ENCODE measurements around the gene HNRNPF.
A peak's percentile ranks its signal among the peaks of the same experiment; 100 is the strongest.
"Not testable (repeated sequence)": the region's sequence is repeated elsewhere in the genome, so short reads cannot be mapped to it uniquely, and the experiment has no call there.

Gene HNRNPF

DNA sequence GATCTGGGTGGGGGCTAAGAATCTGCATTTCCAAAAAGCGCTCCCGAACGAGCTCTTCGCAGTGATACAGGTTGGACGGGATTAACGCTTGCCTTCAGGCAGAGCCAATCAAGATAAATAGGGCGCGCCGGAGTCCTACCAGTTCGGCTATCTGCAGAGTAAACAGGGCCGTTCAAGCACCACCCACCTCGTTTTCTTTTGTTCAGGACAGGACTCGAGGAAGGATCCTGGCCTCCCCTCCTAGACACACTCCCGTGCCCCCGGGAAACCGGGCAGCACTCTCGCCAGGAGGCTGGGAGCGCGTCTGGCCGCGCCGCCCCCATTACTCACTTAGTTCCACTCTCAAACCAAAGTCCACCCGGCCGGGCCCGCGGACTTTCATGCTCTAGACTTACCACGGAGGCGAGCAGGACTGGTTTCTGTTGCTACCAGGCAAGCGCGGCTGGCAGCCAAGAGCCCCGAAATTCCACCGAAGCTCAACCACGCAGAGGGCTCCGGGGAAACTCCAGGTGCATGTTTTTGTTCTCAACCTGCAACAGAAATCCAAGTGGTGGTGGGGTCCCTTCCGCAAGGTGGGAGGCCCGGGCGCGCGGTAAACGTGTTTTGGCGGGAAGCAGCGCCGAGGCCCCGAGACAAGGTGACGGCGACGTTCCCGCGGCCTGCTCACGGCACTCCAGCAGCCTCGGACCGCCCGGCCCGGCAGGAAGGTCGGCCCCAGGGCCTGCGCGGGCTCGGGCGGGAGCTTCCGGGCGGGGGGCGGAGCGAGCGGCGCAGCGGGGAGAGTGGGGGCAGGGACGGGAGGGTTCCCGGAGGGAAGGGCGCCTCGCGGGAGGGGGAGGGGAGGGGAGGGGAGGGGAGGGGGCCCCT is 12.7 kb downstream of the HNRNPF start:
- Mint-ChIP-seq H3K4me1 (peaks cover 86% of the 10 kb centered on the region), H3K27ac (peak overlapping the region; percentile 93), H3K36me3 (ENCODE audit: low read depth) (peaks cover 85% of the 10 kb centered on the region), H3K4me3 (peak overlapping the region; percentile 96), H3K9me3 (no peaks in the 10 kb centered on the region), H3K27me3 (no peaks in the 10 kb centered on the region)
- ATAC-seq: peak; percentile 59
- peak; percentile 84 for DNase-seq

DNA sequence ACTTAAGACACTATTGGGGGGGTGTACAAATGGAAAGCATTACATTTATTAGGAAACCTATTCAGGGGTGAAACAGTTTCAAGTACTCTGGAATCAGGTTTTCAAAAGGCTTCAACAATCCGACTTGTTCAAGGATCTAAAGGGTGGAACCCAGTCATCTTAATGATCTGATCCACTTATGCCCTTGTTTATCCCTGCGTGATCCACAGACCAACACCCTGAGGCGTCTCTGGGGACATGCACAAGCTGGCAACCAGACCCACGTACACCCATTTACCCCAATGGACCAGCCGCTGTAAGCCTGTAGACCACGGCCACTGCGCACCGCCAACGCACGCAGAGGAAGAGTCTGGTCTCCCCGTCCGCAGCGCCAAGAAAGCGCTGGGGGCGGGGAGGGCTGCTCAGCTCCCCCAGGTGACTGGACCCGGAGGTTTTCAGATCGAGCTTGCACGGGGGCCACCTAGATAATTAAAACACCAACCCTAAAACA is 13.4 kb downstream of the HNRNPF start:
- H3K36me3 Mint-ChIP-seq (ENCODE audit: low read depth): peaks cover 86% of the 10 kb centered on the region
- H3K4me1 Mint-ChIP-seq: peaks cover 82% of the 10 kb centered on the region
- DNase-seq (peak; percentile 52), ATAC-seq (no peak)
- H3K27me3 Mint-ChIP-seq: no peaks in the 10 kb centered on the region
- peak overlapping the region; percentile 93 for H3K27ac Mint-ChIP-seq
- H3K9me3 Mint-ChIP-seq: no peaks in the 10 kb centered on the region
- H3K4me3 Mint-ChIP-seq: peak overlapping the region; percentile 96

DNA sequence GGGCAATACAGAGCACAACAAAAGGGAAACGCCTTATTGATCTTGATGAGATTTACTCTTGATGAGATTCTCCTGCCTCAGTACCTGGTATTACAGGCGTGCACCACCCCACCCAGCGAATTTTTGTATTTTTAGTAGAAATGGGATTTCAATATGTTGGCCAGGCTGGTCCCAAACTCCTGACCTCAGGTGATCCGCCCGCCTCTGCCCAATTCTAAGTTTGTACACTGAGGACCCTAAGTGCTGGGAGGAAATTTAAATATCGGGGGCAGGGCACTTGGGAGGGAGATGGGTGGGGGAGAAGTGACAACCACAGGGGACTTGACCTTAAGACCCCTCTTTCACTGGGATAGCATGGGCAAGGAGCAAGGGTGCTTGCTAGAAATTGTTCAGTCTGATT is 14.1 kb downstream of the HNRNPF start:
- H3K4me1 Mint-ChIP-seq: peaks cover 80% of the 10 kb centered on the region
- H3K36me3 Mint-ChIP-seq (ENCODE audit: low read depth): peaks cover 88% of the 10 kb centered on the region
- H3K27ac Mint-ChIP-seq: peak overlapping the region; percentile 93
- peak overlapping the region; percentile 96 for H3K4me3 Mint-ChIP-seq
- no peaks in the 10 kb centered on the region for H3K9me3 Mint-ChIP-seq
- no peaks in the 10 kb centered on the region for H3K27me3 Mint-ChIP-seq
- no peak for DNase-seq
- ATAC-seq: no peak

DNA sequence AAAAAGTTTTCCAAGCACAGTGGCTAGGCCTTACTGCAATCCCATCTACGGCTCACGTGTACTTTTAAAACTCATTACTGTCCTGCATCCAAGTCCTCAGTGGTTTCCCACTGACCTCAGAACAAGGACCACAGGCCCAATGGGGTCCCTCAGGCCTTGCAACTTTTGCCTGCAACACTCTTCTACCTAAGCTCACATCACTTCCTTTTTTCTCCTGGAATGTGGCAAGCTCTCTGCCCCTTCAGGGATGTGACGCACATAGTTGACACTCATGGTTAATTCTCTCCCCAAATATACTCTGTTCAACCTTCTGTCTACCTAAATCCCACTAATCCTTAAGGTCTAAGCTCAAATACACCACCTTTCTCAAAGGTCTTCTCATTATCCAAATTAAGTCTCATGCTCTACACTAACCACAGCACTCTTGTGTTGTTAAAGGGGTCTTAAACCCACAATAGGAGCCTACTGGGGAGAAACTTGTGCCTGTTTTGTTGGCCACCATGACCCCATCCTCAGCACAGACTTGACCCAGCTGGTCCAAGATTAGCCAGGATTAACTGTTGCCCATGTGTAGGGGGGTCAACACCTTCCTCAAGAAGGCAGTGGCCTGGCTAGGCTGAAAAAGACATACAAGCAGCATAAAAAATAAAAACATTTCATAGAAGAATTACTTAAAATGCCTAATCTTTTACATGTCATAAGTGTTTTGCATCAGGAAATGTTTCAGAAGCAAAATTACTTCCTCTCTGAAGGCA is 15.2 kb downstream of the HNRNPF start:
- peaks cover 90% of the 10 kb centered on the region for H3K36me3 Mint-ChIP-seq (ENCODE audit: low read depth)
- ATAC-seq: no peak

DNA sequence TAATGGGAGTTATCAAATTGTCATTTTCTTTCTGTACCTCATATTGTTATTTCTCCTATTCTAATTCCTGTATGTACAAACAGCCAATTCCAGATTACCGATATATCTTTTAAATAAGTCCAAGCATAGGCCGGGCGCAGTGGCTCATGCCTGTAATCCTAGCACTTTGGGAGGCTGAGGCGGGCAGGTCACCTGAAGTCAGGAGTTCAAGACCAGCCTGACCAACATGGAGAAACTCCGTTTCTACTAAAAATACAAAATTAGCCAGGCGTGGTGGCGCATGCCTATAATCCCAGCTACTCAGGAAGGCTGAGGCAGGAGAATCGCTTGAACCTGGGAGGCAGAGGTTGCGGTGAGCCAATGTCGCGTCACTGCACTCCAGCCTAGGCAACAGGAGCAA is 15.8 kb downstream of the HNRNPF start:
- Mint-ChIP-seq H3K36me3 (ENCODE audit: low read depth) (peaks cover 91% of the 10 kb centered on the region), H3K27ac (peak overlapping the region; percentile 93), H3K4me3 (peak overlapping the region; percentile 39), H3K4me1 (peaks cover 75% of the 10 kb centered on the region)
- not testable (repeated sequence) for H3K9me3 Mint-ChIP-seq, DNase-seq, ATAC-seq, H3K27me3 Mint-ChIP-seq

More for the DNA sequence above, 15.2 kb downstream of the HNRNPF start:
- peak overlapping the region; percentile 93 for H3K27ac Mint-ChIP-seq
- H3K4me1 Mint-ChIP-seq: peaks cover 75% of the 10 kb centered on the region
- H3K27me3 Mint-ChIP-seq: no peaks in the 10 kb centered on the region
- H3K9me3 Mint-ChIP-seq: no peaks in the 10 kb centered on the region
- H3K4me3 Mint-ChIP-seq: peak overlapping the region; percentile 12
- no peak for DNase-seq

DNA sequence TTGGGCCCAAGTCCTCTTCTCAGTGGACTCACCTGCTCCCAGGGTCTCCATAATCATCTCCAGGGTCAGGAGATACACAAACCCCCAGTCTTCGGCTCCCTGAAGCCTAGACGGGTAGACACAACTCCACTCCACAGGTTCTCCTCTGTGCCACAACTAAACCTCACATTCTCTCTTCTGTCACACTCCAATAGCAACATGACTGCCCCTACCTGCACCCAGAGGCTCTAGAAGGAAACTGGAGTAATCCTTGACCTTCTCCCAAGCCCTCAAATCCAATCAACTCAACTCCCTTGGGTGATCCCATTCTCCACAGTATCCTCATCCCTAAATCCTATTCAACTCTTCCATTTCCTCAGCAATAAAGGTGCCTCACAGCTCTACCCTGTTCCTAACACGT is 16.2 kb downstream of the HNRNPF start:
- Mint-ChIP-seq H3K4me3 (peak overlapping the region; percentile 39), H3K4me1 (peaks cover 74% of the 10 kb centered on the region), H3K27me3 (no peaks in the 10 kb centered on the region), H3K36me3 (ENCODE audit: low read depth) (peaks cover 92% of the 10 kb centered on the region), H3K27ac (peak overlapping the region; percentile 93), H3K9me3 (no peaks in the 10 kb centered on the region)
- no peak for ATAC-seq
- DNase-seq: no peak

DNA sequence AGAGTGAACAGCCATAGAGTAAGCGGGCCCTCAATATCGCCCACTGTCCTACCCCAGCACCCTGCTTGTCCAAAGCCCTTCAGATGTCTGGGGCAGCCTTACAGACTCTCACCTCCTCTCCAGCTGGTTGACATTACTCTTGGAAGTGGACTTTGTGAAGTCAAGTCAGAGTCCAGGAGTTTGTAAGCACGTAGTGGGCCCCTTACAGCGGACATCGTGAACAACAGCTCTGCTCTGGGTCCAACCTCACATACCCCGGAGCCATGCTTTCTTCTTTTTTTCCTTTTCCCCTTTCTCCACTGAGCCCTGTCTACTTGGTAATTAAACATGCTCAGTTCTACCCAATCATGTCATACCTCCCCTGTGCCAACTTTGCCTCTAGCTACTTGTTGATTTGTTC is 17.5 kb downstream of the HNRNPF start:
- DNase-seq (no peak), ATAC-seq (no peak)
- Mint-ChIP-seq H3K27ac (peak overlapping the region; percentile 84), H3K9me3 (no peaks in the 10 kb centered on the region), H3K4me3 (no peak overlapping the region), H3K36me3 (ENCODE audit: low read depth) (peaks cover 98% of the 10 kb centered on the region), H3K27me3 (no peaks in the 10 kb centered on the region), H3K4me1 (peaks cover 78% of the 10 kb centered on the region)

DNA sequence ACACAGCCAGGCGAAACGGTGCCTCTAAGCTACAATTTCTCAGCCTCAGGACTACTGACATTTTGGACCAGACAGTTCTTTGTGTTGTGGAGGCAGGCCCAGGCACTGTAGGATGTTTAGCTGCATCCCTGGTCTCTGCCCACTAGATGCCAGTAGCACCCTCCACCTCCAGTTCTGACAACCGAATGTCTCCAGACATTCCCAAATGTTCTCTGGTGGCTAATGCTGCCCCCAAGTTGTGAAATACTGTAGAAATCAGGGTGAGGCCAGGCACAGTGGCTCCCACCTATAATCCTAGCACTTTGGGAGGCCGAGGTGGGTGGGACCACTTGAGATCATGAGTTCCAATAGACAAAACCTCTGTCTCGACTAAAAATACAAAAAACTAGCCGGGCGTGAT is 18.2 kb downstream of the HNRNPF start:
- Mint-ChIP-seq H3K27ac (peak overlapping the region; percentile 84), H3K4me3 (peak overlapping the region; percentile 30), H3K27me3 (no peaks in the 10 kb centered on the region)

DNA sequence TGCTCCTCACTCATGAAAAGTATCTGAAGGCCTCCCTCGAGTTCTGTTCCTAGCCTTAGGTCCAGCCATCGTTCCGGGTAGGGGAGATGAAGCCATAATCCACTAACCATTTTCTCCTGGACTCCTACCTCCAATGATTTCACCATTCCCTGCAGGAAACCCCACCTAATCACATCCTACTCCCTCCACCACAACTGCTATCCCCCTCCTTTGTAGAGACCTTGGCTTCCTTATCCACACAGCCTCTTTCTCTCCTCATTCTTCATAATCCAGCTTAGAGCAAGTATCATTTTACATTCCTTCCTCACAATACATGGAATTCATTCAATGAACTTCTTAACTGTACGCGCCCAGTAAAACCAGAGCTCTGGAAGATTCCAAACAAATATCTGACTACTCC is 18.7 kb downstream of the HNRNPF start:
- H3K9me3 Mint-ChIP-seq: no peaks in the 10 kb centered on the region
- H3K4me3 Mint-ChIP-seq: peak overlapping the region; percentile 30
- no peaks in the 10 kb centered on the region for H3K27me3 Mint-ChIP-seq
- no peak for ATAC-seq
- peak overlapping the region; percentile 84 for H3K27ac Mint-ChIP-seq
- peaks cover 68% of the 10 kb centered on the region for H3K4me1 Mint-ChIP-seq
- no peak for DNase-seq
- peaks cover 98% of the 10 kb centered on the region for H3K36me3 Mint-ChIP-seq (ENCODE audit: low read depth)

More for the DNA sequence above, 18.2 kb downstream of the HNRNPF start:
- ATAC-seq: no peak
- H3K36me3 Mint-ChIP-seq (ENCODE audit: low read depth): peaks cover 98% of the 10 kb centered on the region
- DNase-seq: no peak
- H3K9me3 Mint-ChIP-seq: no peaks in the 10 kb centered on the region
- H3K4me1 Mint-ChIP-seq: peaks cover 72% of the 10 kb centered on the region

DNA sequence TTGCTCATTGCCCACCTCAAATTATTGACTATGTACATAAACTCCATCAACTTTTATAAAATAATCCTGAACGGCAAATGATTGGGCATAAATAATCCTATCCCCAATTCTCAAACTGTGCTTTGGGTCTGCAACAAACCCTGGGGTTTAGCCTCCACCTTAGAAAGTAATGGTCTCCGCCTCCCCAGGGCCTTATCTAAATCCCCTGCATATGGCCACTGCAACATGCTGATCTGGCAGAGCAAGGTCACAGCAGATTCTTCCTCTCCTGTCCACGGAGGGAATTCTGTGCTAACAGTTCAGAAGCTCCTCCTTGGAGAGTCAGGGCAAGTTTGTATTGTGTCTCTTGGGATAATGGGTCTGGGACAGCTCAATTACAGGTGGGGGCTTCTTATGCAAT is 19.1 kb downstream of the HNRNPF start:
- ATAC-seq (no peak), DNase-seq (no peak)
- Mint-ChIP-seq H3K4me3 (no peak overlapping the region), H3K36me3 (ENCODE audit: low read depth) (peaks cover 94% of the 10 kb centered on the region), H3K27me3 (no peaks in the 10 kb centered on the region), H3K9me3 (no peaks in the 10 kb centered on the region), H3K27ac (peak overlapping the region; percentile 84), H3K4me1 (peaks cover 63% of the 10 kb centered on the region)

DNA sequence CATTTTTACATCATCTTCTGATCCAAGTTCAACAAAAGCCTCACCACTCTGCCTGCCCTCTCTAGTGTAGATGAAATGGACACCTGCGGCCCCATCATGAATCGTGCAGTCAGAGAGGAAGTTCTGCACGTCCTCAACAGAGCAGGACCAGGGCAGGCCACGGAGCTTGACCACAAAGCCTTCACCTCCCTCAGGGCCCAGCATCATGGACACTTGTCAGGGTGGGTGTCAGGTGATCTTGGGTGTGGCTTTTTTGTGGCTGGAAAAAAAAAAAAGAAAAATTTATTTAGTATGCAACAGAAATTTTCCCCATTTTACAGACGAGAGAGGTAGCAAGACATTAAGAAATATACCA is 21.3 kb downstream of the HNRNPF start:
- peaks cover 44% of the 10 kb centered on the region for H3K4me1 Mint-ChIP-seq
- H3K9me3 Mint-ChIP-seq: no peaks in the 10 kb centered on the region
- H3K36me3 Mint-ChIP-seq (ENCODE audit: low read depth): peaks cover 73% of the 10 kb centered on the region
- no peak for DNase-seq
- no peak overlapping the region for H3K4me3 Mint-ChIP-seq
- no peaks in the 10 kb centered on the region for H3K27me3 Mint-ChIP-seq
- peak overlapping the region; percentile 68 for H3K27ac Mint-ChIP-seq
- no peak for ATAC-seq

DNA sequence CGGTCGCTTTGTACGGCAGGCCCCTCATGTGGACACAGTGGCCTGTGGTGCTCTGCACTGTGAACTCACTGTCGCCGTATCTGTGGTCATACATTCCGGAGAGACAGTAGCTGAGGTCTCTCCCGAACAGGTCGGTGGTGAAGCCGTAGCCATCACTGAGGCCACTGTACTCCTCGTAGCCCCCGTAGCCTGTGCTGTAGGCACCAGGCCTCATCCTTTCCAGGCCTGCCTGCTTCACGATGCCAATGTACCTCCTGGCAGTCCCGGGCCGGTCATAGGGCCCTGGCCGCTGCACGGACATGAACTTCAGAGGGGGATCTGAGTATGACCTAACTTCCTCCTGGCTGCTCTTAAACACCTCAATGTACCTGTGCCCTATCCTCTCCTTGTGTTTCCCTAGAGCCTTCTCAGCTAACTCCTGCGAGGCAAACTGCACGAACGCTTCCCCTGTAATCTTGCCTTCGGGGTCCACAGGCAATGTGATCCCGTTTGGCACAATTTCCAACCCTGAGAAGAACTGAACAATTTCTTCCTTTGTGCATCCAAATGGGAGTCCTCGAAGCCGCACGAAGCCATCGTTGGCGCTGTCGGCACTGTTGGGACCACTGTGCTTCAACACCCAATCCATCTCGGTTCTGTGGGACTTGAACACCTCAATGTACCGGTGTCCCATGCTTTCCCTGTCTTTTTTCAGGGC is 21.9 kb downstream of the HNRNPF start:
- H3K4me3 Mint-ChIP-seq: no peak overlapping the region

DNA sequence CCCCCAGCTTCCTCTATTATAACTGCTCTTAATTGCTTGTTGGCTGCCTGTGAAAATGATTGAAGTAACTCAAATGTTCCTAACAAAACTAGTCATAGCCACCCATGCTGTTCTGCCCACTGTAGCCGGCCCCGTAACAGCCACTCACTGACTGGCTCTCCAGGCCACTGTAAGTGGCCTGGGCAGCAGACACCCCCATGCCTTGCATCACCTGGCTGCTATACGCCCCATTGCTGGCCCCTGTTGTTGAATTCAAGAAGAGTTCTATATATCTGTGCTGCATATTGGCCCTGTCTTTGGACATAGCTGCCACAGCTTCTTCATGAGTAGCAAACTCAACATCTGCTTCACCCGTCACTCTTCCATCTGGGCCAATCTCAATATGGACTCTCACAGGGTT is 22.4 kb downstream of the HNRNPF start:
- DNase-seq: no peak
- H3K4me1 Mint-ChIP-seq: peaks cover 36% of the 10 kb centered on the region
- H3K9me3 Mint-ChIP-seq: no peaks in the 10 kb centered on the region
- peak; percentile 15 for ATAC-seq
- no peaks in the 10 kb centered on the region for H3K27me3 Mint-ChIP-seq
- peaks cover 62% of the 10 kb centered on the region for H3K36me3 Mint-ChIP-seq (ENCODE audit: low read depth)
- no peak overlapping the region for H3K4me3 Mint-ChIP-seq
- H3K27ac Mint-ChIP-seq: peak overlapping the region; percentile 68

More for the DNA sequence above, 21.9 kb downstream of the HNRNPF start:
- Mint-ChIP-seq H3K4me1 (peaks cover 40% of the 10 kb centered on the region), H3K27me3 (no peaks in the 10 kb centered on the region), H3K9me3 (no peaks in the 10 kb centered on the region), H3K27ac (peak overlapping the region; percentile 68), H3K36me3 (ENCODE audit: low read depth) (peaks cover 68% of the 10 kb centered on the region)
- ATAC-seq (no peak), DNase-seq (no peak)

DNA sequence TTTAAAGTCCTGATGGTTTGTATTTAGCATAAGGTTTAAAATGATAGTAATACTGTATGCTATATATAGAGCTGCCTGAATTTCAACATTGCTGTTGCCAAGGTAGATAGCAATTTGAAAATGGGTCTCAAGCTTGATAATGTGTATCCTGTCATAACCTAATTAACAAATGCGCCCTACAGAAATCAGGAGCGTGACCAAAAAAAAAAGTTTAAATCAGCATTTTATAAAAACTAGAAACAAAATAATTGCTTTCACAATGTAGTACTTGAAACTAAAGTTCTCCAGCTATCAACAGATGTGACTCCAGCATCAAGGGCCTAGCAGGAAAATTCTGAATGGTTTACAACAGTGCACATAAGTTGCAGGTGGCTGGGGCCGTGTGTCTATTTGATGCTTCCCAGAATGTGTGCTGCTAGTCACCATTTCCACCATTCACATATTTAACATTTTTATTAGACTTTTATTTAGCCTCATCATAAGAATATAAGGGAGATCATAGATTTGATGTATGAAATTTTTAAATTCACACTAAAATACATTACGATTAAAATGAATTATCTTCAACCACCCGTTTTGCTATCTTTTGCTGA is 23.5 kb downstream of the HNRNPF start:
- ATAC-seq: no peak
- H3K9me3 Mint-ChIP-seq: no peaks in the 10 kb centered on the region
- H3K27ac Mint-ChIP-seq: no peak overlapping the region
- no peak overlapping the region for H3K4me3 Mint-ChIP-seq
- peaks cover 52% of the 10 kb centered on the region for H3K36me3 Mint-ChIP-seq (ENCODE audit: low read depth)
- DNase-seq: no peak
- H3K4me1 Mint-ChIP-seq: peaks cover 30% of the 10 kb centered on the region
- H3K27me3 Mint-ChIP-seq: no peaks in the 10 kb centered on the region

Data from activated naive CD8-positive, alpha-beta T cell treated with anti-CD3 and anti-CD28 coated beads, Interleukin-2, amount 50 U/mL, for 24 hours (primary cell).